ENCODE results near the gene LYPD5. TPM values are rescaled to one million over a fixed set of nuclear protein-coding genes. Genes with fewer than 3 reads are reported as not detected.
"Not testable (repeated sequence)": the region's sequence is repeated elsewhere in the genome, so short reads cannot be mapped to it uniquely, and the experiment has no call there.

The LYPD5 gene
- total RNA-seq, 2 donors from 2014 or later, result 5.9 to 6.5 TPM

GRCh38 chr19:43768273-43769050 lies 33.8 kb downstream of the LYPD5 start:
- ATAC-seq (ENCODE audit: insufficient number of reproducible peaks, low FRiP score, low read depth) (no peak), DNase-seq (ENCODE audit: low spot score) (no peak)
- Histone ChIP-seq H3K36me3 (no peaks in the 10 kb centered on the region), H3K9me3 (no peaks in the 10 kb centered on the region), H3K4me3 (no peak overlapping the region), H3K4me1 (ENCODE audit: control insufficient read depth in 1 of 2, low read depth in 2 of 2) (peaks cover 14 to 21% of the 10 kb centered on the region in 2 donors), H3K27me3 (replicated peaks; ENCODE audit: insufficient read depth) (no peaks in the 10 kb centered on the region), H3K27ac (no peak overlapping the region)
- TF ChIP-seq, protein P1, sequence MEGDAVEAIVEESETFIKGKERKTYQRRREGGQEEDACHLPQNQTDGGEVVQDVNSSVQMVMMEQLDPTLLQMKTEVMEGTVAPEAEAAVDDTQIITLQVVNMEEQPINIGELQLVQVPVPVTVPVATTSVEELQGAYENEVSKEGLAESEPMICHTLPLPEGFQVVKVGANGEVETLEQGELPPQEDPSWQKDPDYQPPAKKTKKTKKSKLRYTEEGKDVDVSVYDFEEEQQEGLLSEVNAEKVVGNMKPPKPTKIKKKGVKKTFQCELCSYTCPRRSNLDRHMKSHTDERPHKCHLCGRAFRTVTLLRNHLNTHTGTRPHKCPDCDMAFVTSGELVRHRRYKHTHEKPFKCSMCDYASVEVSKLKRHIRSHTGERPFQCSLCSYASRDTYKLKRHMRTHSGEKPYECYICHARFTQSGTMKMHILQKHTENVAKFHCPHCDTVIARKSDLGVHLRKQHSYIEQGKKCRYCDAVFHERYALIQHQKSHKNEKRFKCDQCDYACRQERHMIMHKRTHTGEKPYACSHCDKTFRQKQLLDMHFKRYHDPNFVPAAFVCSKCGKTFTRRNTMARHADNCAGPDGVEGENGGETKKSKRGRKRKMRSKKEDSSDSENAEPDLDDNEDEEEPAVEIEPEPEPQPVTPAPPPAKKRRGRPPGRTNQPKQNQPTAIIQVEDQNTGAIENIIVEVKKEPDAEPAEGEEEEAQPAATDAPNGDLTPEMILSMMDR (IDR thresholded peaks at IDR 0.05), result no peak

DNA sequence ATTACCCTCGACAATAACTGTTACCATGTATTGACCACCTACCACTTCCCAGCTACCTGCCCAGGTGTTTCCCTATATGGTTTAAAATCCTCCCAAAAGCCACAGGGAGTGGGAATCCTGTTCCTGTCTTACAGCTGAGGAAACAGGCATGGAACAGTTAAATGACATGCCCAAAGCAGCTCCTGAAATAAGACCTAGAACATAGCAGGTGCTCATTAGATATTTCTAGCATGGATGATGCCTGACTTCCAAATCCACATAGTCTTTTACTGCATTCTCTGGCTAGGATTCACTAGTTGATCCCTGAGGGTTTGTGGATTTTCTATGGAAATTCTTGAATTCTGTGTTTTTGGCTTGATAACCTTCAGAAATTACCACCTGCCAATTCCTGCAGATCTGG lies 34.4 kb downstream of the LYPD5 start:
- no peak overlapping the region for H3K27ac ChIP-seq
- ATAC-seq (ENCODE audit: insufficient number of reproducible peaks, low FRiP score, low read depth), result no peak

DNA sequence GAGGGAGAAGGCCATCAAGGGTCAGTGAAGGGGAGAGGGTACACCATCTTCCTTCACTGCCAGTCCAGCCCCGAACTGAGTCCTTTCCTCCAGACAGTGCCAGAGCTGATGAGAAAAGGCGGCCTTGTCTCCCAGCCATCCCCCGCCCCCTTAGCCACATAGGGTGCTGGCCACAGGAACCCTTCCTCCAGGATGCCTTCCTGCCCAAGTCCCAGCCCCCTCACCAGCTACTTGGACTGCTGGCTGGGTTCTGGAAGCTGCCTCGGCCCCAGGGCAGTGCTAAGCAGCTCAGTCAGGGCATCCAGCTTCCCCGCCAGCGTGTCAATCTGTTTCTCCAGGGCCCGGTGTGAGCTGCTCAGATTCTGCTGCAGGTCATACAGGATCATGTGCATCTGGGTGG lies 34.9 kb downstream of the LYPD5 start:
- DNase-seq (ENCODE audit: low spot score), result no peak
- H3K27ac ChIP-seq, result no peak overlapping the region
- TF ChIP-seq, protein P1 (IDR thresholded peaks at IDR 0.05), result no peak
- ATAC-seq (ENCODE audit: insufficient number of reproducible peaks, low FRiP score, low read depth), result no peak
- no peaks in the 10 kb centered on the region for H3K27me3 ChIP-seq (replicated peaks; ENCODE audit: insufficient read depth)
- H3K9me3 ChIP-seq, result no peaks in the 10 kb centered on the region
- peaks cover 18 to 28% of the 10 kb centered on the region in 2 donors for H3K4me1 ChIP-seq (ENCODE audit: control insufficient read depth in 1 of 2, low read depth in 2 of 2)
- H3K36me3 ChIP-seq, result no peaks in the 10 kb centered on the region
- no peak overlapping the region for H3K4me3 ChIP-seq

More for the DNA sequence above, 34.4 kb downstream of the LYPD5 start:
- H3K27me3 ChIP-seq (replicated peaks; ENCODE audit: insufficient read depth), result no peaks in the 10 kb centered on the region
- DNase-seq (ENCODE audit: low spot score), result no peak
- H3K4me1 ChIP-seq (ENCODE audit: control insufficient read depth in 1 of 2, low read depth in 2 of 2), result peaks cover 17 to 28% of the 10 kb centered on the region in 2 donors
- H3K4me3 ChIP-seq, result no peak overlapping the region
- TF ChIP-seq, protein P1 (IDR thresholded peaks at IDR 0.05), result no peak
- H3K36me3 ChIP-seq, result no peaks in the 10 kb centered on the region
- no peaks in the 10 kb centered on the region for H3K9me3 ChIP-seq

- no peak for DNase-seq (ENCODE audit: low spot score)
- H3K27ac ChIP-seq, result no peak overlapping the region
- TF ChIP-seq, protein P1 (IDR thresholded peaks at IDR 0.05), result no peak
- no peaks in the 10 kb centered on the region for H3K36me3 ChIP-seq
- H3K4me3 ChIP-seq, result no peak overlapping the region
- H3K9me3 ChIP-seq, result no peaks in the 10 kb centered on the region
- peaks cover 18 to 28% of the 10 kb centered on the region in 2 donors for H3K4me1 ChIP-seq (ENCODE audit: control insufficient read depth in 1 of 2, low read depth in 2 of 2)
- H3K27me3 ChIP-seq (replicated peaks; ENCODE audit: insufficient read depth), result no peaks in the 10 kb centered on the region
- ATAC-seq (ENCODE audit: insufficient number of reproducible peaks, low FRiP score, low read depth), result no peak
Measured at GRCh38 chr19:43766755-43767043, 35.5 kb downstream of the LYPD5 start.

- Histone ChIP-seq H3K4me3 (no peak overlapping the region), H3K36me3 (no peaks in the 10 kb centered on the region), H3K4me1 (ENCODE audit: control insufficient read depth in 1 of 2, low read depth in 2 of 2) (peaks cover 18 to 28% of the 10 kb centered on the region in 2 donors), H3K27ac (peak overlapping the region; percentile 9 to 71), H3K9me3 (no peaks in the 10 kb centered on the region), H3K27me3 (replicated peaks; ENCODE audit: insufficient read depth) (no peaks in the 10 kb centered on the region)
- TF ChIP-seq, protein P1 (IDR thresholded peaks at IDR 0.05), result no peak
- DNase-seq (ENCODE audit: low spot score) (peak; percentile 44), ATAC-seq (ENCODE audit: insufficient number of reproducible peaks, low FRiP score, low read depth) (peak; percentile 44)
Measured at GRCh38 chr19:43765109-43765876, 37.0 kb downstream of the LYPD5 start.

DNA sequence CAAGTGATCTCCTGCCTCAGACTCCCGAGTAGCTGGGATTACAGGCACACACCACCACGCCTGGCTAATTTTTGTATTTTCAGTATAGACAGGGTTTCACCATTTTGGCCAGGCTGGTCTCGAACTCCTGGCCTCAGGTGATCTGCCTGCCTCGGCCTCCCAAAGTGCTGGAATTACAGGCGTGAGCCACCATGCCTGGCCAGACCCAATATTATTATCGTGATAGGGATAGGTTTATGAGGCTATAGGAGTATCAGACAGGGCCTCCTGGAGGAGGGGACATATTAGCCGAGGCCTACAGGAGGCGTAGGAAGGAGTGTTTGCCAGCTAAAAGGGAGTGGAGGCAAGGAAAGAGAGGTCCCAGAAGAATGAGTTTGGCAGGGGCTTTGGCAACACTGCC lies 37.6 kb downstream of the LYPD5 start:
- ATAC-seq (ENCODE audit: insufficient number of reproducible peaks, low FRiP score, low read depth); H3K9me3 ChIP-seq; H3K4me3 ChIP-seq; DNase-seq (ENCODE audit: low spot score); H3K36me3 ChIP-seq; H3K27me3 ChIP-seq (replicated peaks; ENCODE audit: insufficient read depth): not testable (repeated sequence)
- peak overlapping the region in 1 of 2 donors; percentile 71 for H3K27ac ChIP-seq
- peaks cover 18 to 28% of the 10 kb centered on the region in 2 donors for H3K4me1 ChIP-seq (ENCODE audit: control insufficient read depth in 1 of 2, low read depth in 2 of 2)

All from thoracic aorta (tissue), 2 donors.